Epithelial cell of prostate (primary cell): ENCODE measurements around the gene PAX8.

Experiments used
- DNase-seq: peaks from one replicate; pipeline ENCODE4 v3.0.0-alpha.2; 2011; ENCODE audit warnings: low read depth, low spot score
- H3K27ac ChIP-seq: fragments of 450-650 bp; 2 replicates; pipeline ENCODE4 v1.5.1; 2017; ENCODE audit warnings: mild to moderate bottlenecking

PAX8 gene

DNA sequence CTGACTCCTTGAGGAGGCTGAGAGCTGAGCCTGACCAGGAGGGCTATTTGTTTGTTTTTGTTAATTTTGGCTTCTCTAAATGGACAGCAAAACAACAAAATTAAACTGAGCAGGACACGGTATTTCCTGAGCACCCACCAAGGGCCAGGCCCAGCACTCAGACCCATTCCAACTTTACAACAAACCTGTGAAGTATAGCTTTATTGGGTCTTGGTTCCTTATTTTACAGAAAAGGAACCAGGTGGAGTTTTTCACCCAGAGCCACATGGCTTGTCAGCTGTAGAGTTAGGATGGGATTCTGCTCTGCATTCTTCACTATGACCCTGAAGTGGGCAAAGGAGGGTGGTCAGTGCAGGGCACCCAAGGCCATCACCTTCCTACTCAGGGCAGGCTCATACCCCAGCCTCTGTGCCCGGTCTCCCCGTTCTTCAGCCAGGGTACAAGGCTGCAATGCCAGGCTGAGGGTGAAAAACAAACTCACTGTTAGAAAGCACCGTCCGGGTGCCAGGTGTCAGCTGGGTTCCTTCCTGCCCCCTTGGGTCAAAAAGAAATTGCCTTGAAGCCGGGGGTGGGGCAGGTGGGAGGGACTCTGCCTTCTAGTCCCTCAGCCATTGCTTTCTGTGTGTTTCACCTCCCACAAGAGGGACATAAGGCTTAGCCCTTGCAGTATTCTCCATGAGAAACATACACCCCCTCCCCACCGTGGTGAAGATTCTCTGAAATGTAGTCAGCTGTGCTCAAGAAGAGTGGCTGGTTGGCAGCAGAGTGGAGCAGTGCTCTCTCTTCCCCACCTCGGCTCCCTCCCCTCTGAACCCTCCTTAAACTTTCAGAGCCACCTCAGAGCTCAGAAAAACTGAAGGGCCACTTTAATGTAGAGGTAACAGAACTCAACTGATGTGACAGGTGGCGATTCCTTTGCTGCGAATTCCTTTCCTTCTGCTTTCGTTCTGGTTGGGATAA is 102.7 kb downstream of the PAX8 start:
- no peak overlapping the region for H3K27ac ChIP-seq
- no peak for DNase-seq

DNA sequence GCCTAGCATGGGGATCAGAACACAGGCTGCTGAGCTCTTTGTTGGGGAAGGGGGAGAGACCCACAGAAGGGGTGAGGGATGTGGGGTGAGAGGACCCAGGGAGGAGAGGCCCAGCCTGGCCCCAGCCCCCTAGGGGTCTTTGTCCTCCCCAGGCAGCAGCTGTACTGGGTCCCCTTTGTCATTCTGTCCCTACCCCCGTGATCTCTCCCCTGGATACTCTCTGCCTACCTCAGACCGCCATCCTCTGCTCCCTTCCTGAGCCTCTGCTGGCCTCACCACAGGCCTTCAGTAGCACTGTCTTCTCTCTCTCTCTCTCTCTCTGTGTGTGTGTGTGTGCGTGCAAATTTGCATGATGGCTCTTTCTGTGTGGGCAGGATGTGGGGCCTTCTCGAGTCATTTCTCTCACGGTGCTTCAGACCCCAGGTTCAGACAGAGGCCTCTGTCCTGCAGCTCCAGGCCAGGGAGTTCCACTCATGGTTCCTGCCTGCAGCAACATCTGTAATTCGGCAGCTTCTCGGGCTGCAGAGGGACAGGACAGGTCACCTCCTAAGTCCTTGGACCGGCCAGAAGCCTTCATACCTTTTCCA is 103.6 kb downstream of the PAX8 start:
- DNase-seq, result no peak
- no peak overlapping the region for H3K27ac ChIP-seq

DNA sequence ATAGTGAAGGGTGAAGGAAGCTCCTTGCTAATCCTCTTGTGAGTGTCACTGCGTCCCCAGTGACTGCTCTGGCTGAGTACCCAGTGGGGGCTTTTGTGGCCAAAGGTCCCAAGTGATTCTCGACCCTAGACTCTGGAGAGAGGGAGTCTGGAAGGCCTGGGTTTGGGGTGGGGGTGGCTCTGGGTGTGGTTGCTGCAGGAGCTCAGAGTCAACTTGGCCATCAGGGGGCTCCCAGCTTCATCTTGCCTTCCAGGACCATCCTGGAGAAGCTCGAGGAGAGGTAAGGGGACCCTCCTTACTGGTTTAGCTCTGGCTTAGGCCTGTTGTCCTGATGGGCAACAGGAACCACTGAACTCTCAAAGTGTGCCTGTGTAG is 104.4 kb downstream of the PAX8 start:
- DNase-seq, result no peak
- H3K27ac ChIP-seq, result no peak overlapping the region

DNA sequence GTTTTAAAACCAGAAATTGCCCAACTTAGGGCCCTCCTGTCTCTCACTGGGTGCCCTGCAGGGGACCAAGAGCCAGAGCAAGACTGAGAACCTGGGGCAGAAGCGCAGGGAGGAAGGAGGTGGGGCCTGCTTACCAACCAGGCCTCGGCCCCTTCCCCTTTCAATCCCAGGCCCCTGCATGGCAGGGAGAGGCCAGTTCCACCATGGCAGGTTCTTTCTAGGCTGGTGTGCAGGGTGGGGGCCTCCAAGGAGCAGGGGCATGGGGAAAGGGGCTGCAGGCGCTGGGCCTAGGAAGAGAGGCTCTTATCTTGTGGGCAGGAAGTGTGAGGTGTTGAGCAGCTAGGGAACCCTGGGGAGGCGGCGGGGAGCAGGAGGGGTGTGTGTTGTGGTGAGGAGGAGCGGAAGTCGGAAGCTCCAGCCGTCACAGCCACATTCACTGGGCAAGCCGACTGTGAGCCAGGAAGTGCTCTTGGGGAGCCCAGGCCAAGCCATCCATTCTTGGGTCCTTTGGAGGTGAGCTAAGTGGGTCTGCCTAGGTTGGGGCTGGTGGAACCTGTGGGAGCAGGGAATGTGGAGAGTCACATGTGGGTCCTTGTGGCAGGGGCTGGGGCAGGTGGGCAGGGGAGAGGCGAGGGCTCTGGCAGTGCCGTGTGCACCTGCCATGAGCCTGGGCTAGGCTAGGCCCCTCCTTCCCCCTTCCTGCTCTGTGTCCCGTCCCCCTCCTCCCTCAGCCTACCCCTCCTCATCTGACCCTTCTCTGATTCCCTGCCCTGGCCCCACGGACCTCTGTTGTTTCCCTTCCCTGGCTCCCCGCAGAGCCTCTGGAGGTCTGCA is 105.0 kb downstream of the PAX8 start, which contains the start of gene PSD4:
Gene PSD4 (plus strand): TSS at position 430 of the 834 bp plus-strand sequence. CDS start 8,486 bp downstream, outside the sequence.
- DNase-seq, result no peak
- H3K27ac ChIP-seq, result no peak within 1 kb of the TSS

DNA sequence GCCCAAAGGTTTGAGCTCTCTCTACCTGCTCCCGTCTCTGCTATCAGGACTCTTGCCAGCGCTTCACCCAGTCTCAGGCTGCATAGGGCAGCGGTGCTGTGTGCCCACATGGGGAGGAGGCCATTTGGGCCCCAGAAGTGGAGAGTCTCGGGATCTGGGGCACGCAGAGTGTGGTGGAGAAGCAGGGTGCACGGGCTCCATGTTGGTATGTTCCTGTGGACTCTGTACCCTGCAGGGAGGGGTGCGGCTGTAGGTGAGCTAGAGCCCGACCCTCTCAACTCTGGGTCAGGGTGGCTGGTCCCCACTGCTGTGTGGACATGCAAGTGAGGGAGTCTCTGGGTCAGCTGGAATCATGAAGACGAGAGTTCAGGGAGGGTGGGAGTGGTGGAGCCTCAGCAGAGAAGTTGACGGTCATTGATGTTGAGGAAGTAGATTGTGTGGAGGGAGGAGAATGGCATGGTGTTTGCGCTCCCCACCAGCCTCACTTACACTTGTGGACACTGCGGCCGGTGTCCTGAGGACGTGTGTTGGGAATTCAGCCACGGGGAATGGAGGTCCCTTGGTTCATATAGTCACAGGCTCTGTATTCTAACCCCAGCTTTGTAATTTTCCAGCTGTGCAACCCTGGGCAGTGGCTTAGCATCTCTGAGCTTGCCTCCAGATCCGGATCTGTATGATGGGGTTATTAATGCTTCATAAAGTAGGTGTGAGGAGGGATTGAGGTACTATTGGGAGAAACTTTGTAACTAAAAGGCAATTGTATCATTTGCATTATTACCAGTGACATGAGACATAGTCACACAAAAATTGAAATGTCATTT is 105.8 kb downstream of the PAX8 start:
- no peak for DNase-seq
- no peak overlapping the region for H3K27ac ChIP-seq

DNA sequence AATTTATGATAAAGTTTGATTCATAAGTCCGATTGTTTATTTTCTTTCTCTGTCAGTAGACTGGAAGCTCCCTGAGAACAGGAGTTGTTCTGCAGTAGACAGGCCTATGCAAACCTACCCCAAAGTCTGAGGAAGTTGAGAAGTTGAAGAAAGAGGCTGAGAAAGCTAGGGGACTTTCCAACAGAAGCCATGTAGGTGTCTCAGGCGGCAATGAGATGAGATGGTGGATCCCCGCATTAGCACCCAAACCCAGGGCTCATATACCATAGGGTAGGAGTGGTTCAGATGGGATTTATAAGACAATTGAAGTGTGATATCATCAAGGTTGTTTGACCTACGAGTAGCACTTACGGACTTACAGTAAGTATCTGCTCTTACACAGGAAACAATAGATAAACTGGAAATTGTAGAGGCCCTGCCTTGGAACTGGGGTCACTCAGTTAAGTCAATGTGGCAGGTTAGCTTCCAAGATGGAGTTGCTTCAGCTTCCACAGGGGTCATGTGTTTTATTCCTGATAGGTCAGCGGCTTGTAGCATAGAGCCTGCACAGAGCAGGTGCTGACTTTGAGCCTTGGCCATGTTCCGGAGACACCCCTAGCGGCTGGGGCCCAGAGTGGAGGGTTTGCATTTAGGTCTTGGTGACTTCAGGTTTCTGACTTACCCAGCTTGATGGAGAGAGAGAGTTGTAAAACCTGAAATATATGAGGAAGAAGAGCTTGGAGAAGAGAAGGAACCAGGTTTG is 107.2 kb downstream of the PAX8 start:
- no peak overlapping the region for H3K27ac ChIP-seq
- DNase-seq, result no peak

DNA sequence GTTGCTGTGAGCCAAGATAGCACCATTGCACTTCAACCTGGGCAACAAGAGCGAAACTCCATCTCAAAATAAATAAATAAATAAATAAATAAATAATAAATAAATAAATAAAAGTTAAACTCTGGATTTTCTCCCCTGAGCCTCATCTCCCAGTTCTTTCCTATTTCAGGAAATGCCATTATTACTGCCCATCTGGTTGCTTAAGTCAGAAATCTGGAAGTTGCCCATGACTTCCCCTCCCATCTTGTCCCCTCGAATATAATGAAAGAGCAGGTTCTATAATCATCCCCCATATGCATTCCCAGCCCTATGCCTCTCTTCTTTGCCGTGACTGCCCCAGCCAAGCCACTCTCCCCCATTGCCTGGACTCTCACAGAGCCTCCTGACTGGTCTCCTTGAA is 109.1 kb downstream of the PAX8 start:
- no peak for DNase-seq
- H3K27ac ChIP-seq, result no peak overlapping the region

DNA sequence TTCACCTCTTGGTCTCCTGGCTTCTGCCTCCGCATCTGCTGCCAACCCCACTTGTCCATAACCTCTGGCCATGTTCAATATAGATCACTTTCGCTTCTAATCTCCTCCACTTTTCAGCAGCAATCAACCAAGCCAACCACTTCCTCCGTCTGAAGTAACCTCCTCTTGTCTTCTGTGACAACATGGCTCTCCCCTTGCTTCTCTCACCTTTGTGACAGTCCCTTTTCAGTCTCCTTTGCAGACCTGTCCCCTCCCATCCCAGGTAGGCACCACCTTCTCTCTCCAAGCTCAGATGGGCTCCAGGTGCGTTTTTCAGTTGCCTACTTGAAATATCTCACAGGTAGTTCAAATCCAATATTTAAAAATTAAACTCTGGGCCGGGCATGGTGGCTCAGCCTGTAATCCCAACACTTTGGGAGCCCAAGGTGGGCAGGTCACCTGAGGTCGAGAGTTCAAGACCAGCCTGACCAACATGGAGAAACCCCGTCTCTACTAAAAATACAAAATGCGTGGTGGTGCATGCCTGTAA is 109.7 kb downstream of the PAX8 start:
- no peak overlapping the region for H3K27ac ChIP-seq
- no peak for DNase-seq

DNA sequence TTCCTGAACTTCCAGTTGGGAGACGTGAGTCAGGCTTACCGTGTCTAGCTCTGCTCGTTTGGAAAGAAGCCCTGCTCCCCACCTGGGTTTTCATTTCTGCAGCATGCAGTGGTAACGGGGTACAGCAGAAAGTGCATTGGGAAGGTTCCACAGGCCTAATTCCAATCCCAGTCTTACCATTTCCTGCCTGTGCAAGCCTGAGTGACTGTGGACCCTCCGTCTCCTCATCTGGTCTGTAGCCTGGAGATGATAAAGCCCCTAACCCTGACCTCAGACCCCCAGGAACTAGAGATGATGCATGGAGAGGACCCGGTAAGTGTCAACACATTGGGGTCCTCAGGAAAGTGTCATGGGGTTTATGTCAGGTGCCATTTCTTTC is 110.8 kb downstream of the PAX8 start:
- no peak overlapping the region for H3K27ac ChIP-seq
- no peak for DNase-seq

DNA sequence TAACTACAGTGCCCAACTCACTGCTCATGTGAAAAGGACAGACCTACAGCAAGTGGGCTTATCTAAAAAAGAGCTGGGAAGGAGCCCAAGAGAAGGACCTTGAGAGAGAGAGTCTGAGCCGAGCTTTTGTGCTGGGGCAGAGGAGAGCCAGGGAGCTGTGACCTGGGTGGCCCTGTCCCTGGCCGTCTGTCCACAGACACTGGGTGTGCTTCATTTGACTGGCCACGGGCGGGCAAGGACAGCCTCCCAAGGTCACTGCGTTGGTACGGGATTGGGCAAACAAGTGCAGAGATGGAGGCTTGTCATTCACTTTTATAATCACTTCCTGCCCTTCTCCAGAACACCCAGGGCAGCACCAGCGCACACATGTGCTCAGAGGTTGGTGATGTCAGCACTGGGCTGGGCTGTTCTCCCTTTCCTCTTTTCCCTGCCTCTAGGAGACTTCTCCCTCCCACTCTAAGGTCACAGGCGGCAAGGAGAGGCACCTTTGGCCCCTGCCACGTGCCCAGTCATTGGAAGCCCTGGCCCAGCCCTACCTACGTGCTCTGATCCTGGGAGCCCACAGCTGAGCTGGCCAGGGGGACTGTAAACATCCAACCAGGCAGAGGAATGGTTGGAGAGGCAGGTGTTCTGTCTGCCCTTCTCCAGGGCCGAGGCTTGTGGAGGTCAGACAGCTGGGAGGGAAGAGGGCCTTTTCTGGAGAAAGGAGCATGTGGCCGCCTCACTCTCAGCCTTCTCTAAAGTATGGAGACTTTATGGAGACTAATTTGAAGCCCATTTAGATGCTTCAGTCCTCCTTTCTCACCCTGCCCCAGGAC is 111.4 kb downstream of the PAX8 start:
- DNase-seq, result no peak
- H3K27ac ChIP-seq, result no peak overlapping the region

DNA sequence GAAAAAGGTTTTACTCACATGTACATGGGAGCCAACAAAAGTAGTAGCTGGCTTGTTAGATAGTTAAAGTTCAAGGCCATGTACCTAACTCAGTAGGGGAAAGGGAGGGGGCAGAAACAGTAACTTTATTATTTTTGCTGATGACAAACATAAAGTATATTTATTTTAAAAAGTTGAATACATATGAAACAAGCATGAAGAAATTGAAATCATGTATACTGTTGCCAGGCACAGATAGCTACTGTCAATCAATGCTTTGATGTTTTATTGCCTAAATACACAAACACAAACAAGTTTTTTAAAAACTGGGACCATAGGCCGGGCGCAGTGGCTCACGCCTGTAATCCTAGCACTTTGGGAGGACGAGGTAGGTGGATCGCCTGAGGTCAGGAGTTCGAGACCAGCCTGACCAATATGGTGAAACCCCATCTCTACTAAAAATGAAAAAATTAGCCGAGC is 112.5 kb downstream of the PAX8 start:
- H3K27ac ChIP-seq, result no peak overlapping the region
- no peak for DNase-seq
